Thyroid gland (tissue), 4 donors: Measurements from ENCODE around the gene LDLRAD4. TPM values are rescaled to one million over a fixed set of nuclear protein-coding genes. Genes with fewer than 3 reads are reported as not detected.

Source experiments
- DNase-seq, 2 donors: peaks; one replicate each; pipeline ENCODE4 v3.0.0-alpha.2; 2019
- H3K27ac ChIP-seq, 3 donors: fragments of 200-600 bp; sonication (generic); 1 replicate in 2 of 3; 2 replicates in 1 of 3; pipeline ENCODE4 v1.5.1; 2016 to 2019; ENCODE audit warnings: mild to moderate bottlenecking in 1 of 3, moderate library complexity in 1 of 3
- H3K27me3 ChIP-seq: fragments of 200-600 bp; sonication (generic); one replicate; pipeline ENCODE4 v1.5.1; 2019
- H3K36me3 ChIP-seq, 2 donors: fragments of 200-600 bp; sonication (generic); one replicate each; pipeline ENCODE4 v1.5.1; 2016 to 2019
- H3K4me1 ChIP-seq, 2 donors: fragments of 200-600 bp; sonication (generic); one replicate each; pipeline ENCODE4 v1.5.1; 2017 to 2019
- H3K4me3 ChIP-seq, 3 donors: fragments of 200-600 bp; sonication (generic); replicated peaks in 1 of 3; 1 replicate in 2 of 3; 2 replicates in 1 of 3; pipeline ENCODE4 v1.5.1; 2016; ENCODE audit warnings: mild to moderate bottlenecking in 1 of 3
- H3K9me3 ChIP-seq: fragments of 200-600 bp; sonication (generic); one replicate; pipeline ENCODE4 v1.5.1; 2017
- POLR2A ChIP-seq, 2 donors: fragments of 450-650 bp; IDR thresholded peaks; one replicate each; pipeline ENCODE4 v1.6.1; 2017; ENCODE audit warnings: antibody characterized with exemption in 2 of 2, mild to moderate bottlenecking in 2 of 2, moderate library complexity in 1 of 2
- WGBS, 2 donors: methylation state at CpG; one replicate each; pipeline ENCODE4 v1.1.5; 2017; 5-methylcytosine and 5-hydroxymethylcytosine counted together
- intact Hi-C: fragments of 100-400 bp; cut with DNase I; formaldehyde crosslinking; loops from one replicate; pipeline ENCODE4 v1.15.1; 2023
- total RNA-seq, 4 donors: library from RNA; depleted of rRNA; stranded (reverse); fragments of >200 nt; gene quantifications; one replicate each; pipeline ENCODE4 v1.2.3, GENCODE V29; 2016
- TF ChIP-seq, protein P1 (sequence below), 6 experiments: fragments of 200-600 bp in 3 of 6; fragments of 450-650 bp in 3 of 6; sonication (generic) in 3 of 6; IDR thresholded peaks; one replicate each; pipeline ENCODE4 v1.5.1; 2016 to 2019; ENCODE audit warnings: antibody characterized with exemption in 6 of 6, mild to moderate bottlenecking in 2 of 6, inconsistent platforms in 1 of 6, moderate library complexity in 1 of 6

The LDLRAD4 gene
- total RNA-seq, 4 donors from 2014 or later = 23.7 to 35.7 (median 29.7) TPM

DNA sequence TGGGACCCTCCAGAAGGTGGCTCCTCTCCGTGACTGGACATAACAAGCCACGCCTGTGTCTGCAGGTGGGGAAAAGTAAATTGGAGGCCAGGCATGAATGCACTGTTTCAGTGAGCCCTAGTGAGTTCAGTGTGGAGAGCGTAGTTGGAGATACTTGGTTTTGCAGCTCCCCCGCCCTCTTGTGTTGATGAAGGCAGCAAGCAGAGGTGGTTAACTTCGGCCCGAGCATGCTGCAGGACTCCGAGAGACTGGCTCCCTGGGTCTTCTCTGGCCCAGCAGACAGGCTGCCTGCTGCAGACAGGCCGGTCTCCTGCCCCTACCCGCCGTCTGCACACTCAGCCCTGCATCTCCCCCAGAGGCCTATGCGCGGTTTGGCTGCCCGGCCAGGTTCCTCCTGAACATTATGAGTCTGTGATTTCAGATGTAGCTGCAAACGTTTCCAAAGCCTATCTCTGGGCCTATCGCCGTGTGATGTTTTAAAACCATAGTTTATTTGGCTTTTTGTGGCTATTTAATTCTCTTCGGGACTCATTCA is 102.4 kb downstream of the LDLRAD4 start:
- no peak for TF ChIP-seq POLR2A (IDR thresholded peaks at IDR 0.05)
- TF ChIP-seq, protein P1, sequence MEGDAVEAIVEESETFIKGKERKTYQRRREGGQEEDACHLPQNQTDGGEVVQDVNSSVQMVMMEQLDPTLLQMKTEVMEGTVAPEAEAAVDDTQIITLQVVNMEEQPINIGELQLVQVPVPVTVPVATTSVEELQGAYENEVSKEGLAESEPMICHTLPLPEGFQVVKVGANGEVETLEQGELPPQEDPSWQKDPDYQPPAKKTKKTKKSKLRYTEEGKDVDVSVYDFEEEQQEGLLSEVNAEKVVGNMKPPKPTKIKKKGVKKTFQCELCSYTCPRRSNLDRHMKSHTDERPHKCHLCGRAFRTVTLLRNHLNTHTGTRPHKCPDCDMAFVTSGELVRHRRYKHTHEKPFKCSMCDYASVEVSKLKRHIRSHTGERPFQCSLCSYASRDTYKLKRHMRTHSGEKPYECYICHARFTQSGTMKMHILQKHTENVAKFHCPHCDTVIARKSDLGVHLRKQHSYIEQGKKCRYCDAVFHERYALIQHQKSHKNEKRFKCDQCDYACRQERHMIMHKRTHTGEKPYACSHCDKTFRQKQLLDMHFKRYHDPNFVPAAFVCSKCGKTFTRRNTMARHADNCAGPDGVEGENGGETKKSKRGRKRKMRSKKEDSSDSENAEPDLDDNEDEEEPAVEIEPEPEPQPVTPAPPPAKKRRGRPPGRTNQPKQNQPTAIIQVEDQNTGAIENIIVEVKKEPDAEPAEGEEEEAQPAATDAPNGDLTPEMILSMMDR (IDR thresholded peaks at IDR 0.05) = no peak
- H3K27me3 ChIP-seq = no peaks in the 10 kb centered on the region
- H3K9me3 ChIP-seq = no peaks in the 10 kb centered on the region
- WGBS, 2 donors = 89% methylated on average over 16 to 17 of the region's 17 CpGs
- intact Hi-C loops = no loop called here
- no peaks in the 10 kb centered on the region for H3K4me1 ChIP-seq
- H3K27ac ChIP-seq = no peak overlapping the region
- no peak for DNase-seq
- H3K36me3 ChIP-seq = no peaks in the 10 kb centered on the region
- H3K4me3 ChIP-seq = no peak overlapping the region

DNA sequence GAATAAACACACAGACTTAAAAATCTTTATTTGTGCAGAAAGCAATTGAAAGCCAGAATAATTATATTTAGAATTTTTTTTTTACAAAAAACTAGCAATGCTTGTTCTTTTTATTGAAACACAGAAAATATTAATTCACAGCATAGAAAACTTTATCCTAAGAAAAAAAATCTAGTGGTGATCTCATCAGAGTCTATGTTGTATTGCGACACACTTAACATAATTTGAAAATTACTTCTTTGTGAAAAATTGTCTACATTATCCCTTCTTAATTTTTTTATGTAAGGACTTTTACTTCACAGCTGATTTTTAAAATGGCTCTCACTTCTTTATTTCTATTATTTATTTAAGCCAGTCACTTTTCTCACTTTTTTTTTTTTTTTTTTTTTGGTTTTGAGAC is 103.4 kb downstream of the LDLRAD4 start:
- DNase-seq = no peak
- Histone ChIP-seq H3K9me3 (no peaks in the 10 kb centered on the region), H3K4me1 (no peaks in the 10 kb centered on the region), H3K4me3 (no peak overlapping the region), H3K27ac (no peak overlapping the region), H3K36me3 (no peaks in the 10 kb centered on the region), H3K27me3 (no peaks in the 10 kb centered on the region)
- TF ChIP-seq, protein P1 (IDR thresholded peaks at IDR 0.05) = no peak
- TF ChIP-seq POLR2A (IDR thresholded peaks at IDR 0.05) = no peak
- 49 to 56% methylated on average over 1 of the region's 1 CpG for WGBS, 2 donors
- intact Hi-C loops = no loop called here

DNA sequence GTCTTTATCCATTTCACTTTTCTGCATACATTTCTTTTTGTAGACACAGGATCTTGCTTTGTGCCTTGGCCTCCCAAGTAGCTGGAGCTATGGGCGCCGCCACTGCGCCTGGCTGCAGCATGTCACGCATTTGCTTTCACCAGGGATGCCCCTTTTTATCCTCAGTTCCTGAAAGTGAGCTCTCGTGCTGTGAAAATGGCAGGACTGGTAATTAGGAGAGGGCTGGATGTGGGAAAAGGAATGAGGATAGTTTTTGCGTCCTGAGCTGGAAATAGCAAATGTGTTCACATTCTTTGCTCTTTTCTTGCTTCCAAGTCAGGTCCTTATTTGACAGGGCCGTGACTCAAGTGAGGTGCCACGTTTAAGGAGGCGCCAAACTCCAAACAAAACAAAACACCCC is 104.6 kb downstream of the LDLRAD4 start:
- no peak overlapping the region for H3K4me3 ChIP-seq
- TF ChIP-seq, protein P1 (IDR thresholded peaks at IDR 0.05) = no peak
- no peak for TF ChIP-seq POLR2A (IDR thresholded peaks at IDR 0.05)
- WGBS, 2 donors = 93 to 94% methylated on average over 9 of the region's 9 CpGs
- H3K9me3 ChIP-seq = no peaks in the 10 kb centered on the region
- no peak overlapping the region for H3K27ac ChIP-seq
- no peaks in the 10 kb centered on the region for H3K4me1 ChIP-seq
- no peaks in the 10 kb centered on the region for H3K36me3 ChIP-seq
- DNase-seq = no peak
- intact Hi-C loops = no loop called here
- H3K27me3 ChIP-seq = no peaks in the 10 kb centered on the region

DNA sequence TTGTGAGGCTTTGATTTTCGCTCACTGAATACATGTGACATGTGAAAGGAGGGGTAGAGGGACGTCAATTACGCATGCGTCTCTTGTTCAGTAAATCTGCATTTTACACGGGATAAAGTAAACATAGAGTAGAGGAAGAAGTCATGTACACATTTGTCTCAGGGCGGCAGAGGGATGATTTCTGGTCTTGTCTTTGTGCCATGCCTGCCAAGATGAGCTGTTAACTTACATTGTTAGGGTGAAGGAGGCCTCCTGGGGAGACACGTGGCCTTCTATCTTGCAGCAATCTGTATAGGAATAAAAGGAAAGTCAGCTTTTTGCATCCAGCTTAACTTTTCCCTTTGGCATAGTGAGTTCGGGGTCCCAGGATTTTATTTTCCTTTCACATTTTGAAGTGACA is 106.3 kb downstream of the LDLRAD4 start:
- Histone ChIP-seq H3K36me3 (no peaks in the 10 kb centered on the region), H3K9me3 (no peaks in the 10 kb centered on the region), H3K27me3 (no peaks in the 10 kb centered on the region), H3K4me3 (no peak overlapping the region), H3K27ac (no peak overlapping the region), H3K4me1 (no peaks in the 10 kb centered on the region)
- WGBS, 2 donors = 70 to 86% methylated on average over 8 of the region's 8 CpGs
- intact Hi-C loops = no loop called here
- no peak for DNase-seq
- TF ChIP-seq POLR2A (IDR thresholded peaks at IDR 0.05) = no peak
- TF ChIP-seq, protein P1 (IDR thresholded peaks at IDR 0.05) = no peak

DNA sequence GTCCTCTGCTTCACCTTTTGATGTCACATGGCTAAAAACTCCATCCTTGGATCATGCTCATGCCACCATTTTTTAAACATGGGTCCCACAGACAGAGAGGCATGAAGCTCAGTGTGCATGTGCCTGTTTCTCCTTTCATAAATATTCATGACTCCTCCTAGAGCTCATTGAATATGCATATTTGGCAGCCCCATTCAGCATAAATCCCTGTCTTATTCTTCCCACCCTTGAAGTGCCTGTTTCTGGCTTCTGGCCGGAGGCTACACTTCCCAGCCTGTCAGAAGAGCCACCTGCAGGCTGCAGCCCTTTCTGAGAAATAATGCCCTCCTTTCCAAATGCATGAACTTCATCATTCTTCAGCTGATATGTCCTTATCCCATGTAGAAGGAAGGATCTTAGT is 109.7 kb downstream of the LDLRAD4 start:
- no peak overlapping the region for H3K27ac ChIP-seq
- H3K9me3 ChIP-seq = no peaks in the 10 kb centered on the region
- no peak for DNase-seq
- H3K36me3 ChIP-seq = no peaks in the 10 kb centered on the region
- TF ChIP-seq, protein P1 (IDR thresholded peaks at IDR 0.05) = no peak
- TF ChIP-seq POLR2A (IDR thresholded peaks at IDR 0.05) = no peak
- intact Hi-C loops = no loop called here
- no peaks in the 10 kb centered on the region for H3K4me1 ChIP-seq
- 93 to 97% methylated on average over 1 of the region's 1 CpG for WGBS, 2 donors
- no peaks in the 10 kb centered on the region for H3K27me3 ChIP-seq
- H3K4me3 ChIP-seq = no peak overlapping the region
